Tibial nerve (tissue), 4 donors: ENCODE data around the gene TFAP2E. TPM values are rescaled to one million over a fixed set of nuclear protein-coding genes. Genes with fewer than 3 reads are reported as not detected.

Experiments used
- DNase-seq, 2 donors: peaks; one replicate each; pipeline ENCODE4 v3.0.0-alpha.2; 2019; ENCODE audit warnings: low spot score in 2 of 2
- H3K27ac ChIP-seq, 4 donors: fragments of 200-600 bp; sonication (generic) in 3 of 4; one replicate each; pipeline ENCODE4 v1.5.1; 2017 to 2019; ENCODE audit warnings: mild to moderate bottlenecking in 1 of 4
- H3K27me3 ChIP-seq, 2 donors: fragments of 200-600 bp; sonication (generic) in 1 of 2; one replicate each; pipeline versions ENCODE4 v1.5.1 to v1.6.0; 2017 to 2019
- H3K36me3 ChIP-seq, 3 donors: fragments of 200-600 bp; sonication (generic); one replicate each; pipeline ENCODE4 v1.5.1; 2018 to 2019
- H3K4me1 ChIP-seq, 4 donors: fragments of 200-600 bp; sonication (generic) in 3 of 4; one replicate each; pipeline ENCODE4 v1.5.1; 2017 to 2019
- H3K4me3 ChIP-seq, 4 donors: fragments of 200-600 bp; sonication (generic) in 3 of 4; one replicate each; pipeline ENCODE4 v1.5.1; 2017 to 2019; ENCODE audit warnings: mild to moderate bottlenecking in 1 of 4, moderate library complexity in 1 of 4
- H3K9me3 ChIP-seq, 4 donors: fragments of 200-600 bp; sonication (generic) in 3 of 4; one replicate each; pipeline ENCODE4 v1.5.1; 2017 to 2019
- CTCF ChIP-seq, 5 experiments: fragments of 200-600 bp in 3 of 5; fragments of 450-650 bp in 2 of 5; sonication (generic) in 3 of 5; IDR thresholded peaks; one replicate each; pipeline ENCODE4 v1.5.1; 2016 to 2019; ENCODE audit warnings: antibody characterized with exemption in 5 of 5, mild to moderate bottlenecking in 3 of 5, moderate library complexity in 2 of 5
- EP300 ChIP-seq, 2 donors: sonication (generic); formaldehyde crosslinking; IDR thresholded peaks; one replicate each; pipeline ENCODE4 v1.6.1; 2017; ENCODE audit warnings: antibody characterized with exemption in 2 of 2, mild to moderate bottlenecking in 1 of 2
- POLR2A ChIP-seq, 2 donors: fragments of 450-650 bp; IDR thresholded peaks; one replicate each; pipeline ENCODE4 v1.6.1; 2017; ENCODE audit warnings: antibody characterized with exemption in 2 of 2, mild to moderate bottlenecking in 2 of 2, moderate library complexity in 2 of 2
- WGBS, 2 donors: methylation state at CpG; one replicate each; pipeline ENCODE4 v1.1.5; 2018; 5-methylcytosine and 5-hydroxymethylcytosine counted together
- total RNA-seq, 4 donors: library from RNA; depleted of rRNA; stranded (reverse); fragments of >200 nt; gene quantifications; one replicate each; pipeline ENCODE4 v1.1.0, GENCODE V29; 2016

The TFAP2E gene
- total RNA-seq, 4 donors from 2014 or later, result 0.44 to 3.3 (median 1.2) TPM

GRCh38 chr1:35605071-35605866 lies 32.2 kb downstream of the TFAP2E start:
- Histone ChIP-seq H3K4me3 (no peak overlapping the region), H3K36me3 (peaks cover 0 to 97% (median 0%) of the 10 kb centered on the region in 3 donors), H3K9me3 (no peaks in the 10 kb centered on the region), H3K27ac (no peak overlapping the region), H3K4me1 (no peaks in the 10 kb centered on the region), H3K27me3 (no peaks in the 10 kb centered on the region)
- WGBS, 2 donors, result 49 to 60% methylated on average over 6 of the region's 6 CpGs
- no peak for DNase-seq
- TF ChIP-seq POLR2A (IDR thresholded peaks at IDR 0.05), result no peak
- no peak for TF ChIP-seq EP300 (IDR thresholded peaks at IDR 0.05)
- no peak for TF ChIP-seq CTCF (IDR thresholded peaks at IDR 0.05)

- Histone ChIP-seq H3K4me3 (no peak overlapping the region), H3K4me1 (no peaks in the 10 kb centered on the region), H3K9me3 (no peaks in the 10 kb centered on the region), H3K36me3 (peaks cover 0 to 97% (median 0%) of the 10 kb centered on the region in 3 donors), H3K27ac (no peak overlapping the region), H3K27me3 (no peaks in the 10 kb centered on the region)
- TF ChIP-seq EP300 (IDR thresholded peaks at IDR 0.05) (no peak), CTCF (IDR thresholded peaks at IDR 0.05) (no peak), POLR2A (IDR thresholded peaks at IDR 0.05) (no peak)
- WGBS, 2 donors, result 55 to 65% methylated on average over 4 of the region's 4 CpGs
- DNase-seq, result no peak
These were observed 32.7 kb downstream of the TFAP2E start for GRCh38 chr1:35605867-35606182.

- Histone ChIP-seq H3K4me1 (no peaks in the 10 kb centered on the region), H3K9me3 (no peaks in the 10 kb centered on the region), H3K27ac (no peak overlapping the region), H3K27me3 (no peaks in the 10 kb centered on the region), H3K4me3 (no peak overlapping the region), H3K36me3 (peaks cover 0 to 71% (median 0%) of the 10 kb centered on the region in 3 donors)
- no peak for TF ChIP-seq CTCF (IDR thresholded peaks at IDR 0.05)
- no peak for TF ChIP-seq EP300 (IDR thresholded peaks at IDR 0.05)
- TF ChIP-seq POLR2A (IDR thresholded peaks at IDR 0.05), result no peak
- WGBS, 2 donors, result 95% methylated on average over 7 of the region's 7 CpGs
- DNase-seq, result no peak
These were observed 38.5 kb downstream of the TFAP2E start for GRCh38 chr1:35611655-35612054.

- H3K27ac ChIP-seq, result no peak overlapping the region
- TF ChIP-seq CTCF (IDR thresholded peaks at IDR 0.05) (no peak), POLR2A (IDR thresholded peaks at IDR 0.05) (no peak), EP300 (IDR thresholded peaks at IDR 0.05) (no peak)
- no peak overlapping the region for H3K4me3 ChIP-seq
- DNase-seq, result no peak
- H3K36me3 ChIP-seq, result peaks cover 0 to 61% (median 0%) of the 10 kb centered on the region in 3 donors
- no peaks in the 10 kb centered on the region for H3K9me3 ChIP-seq
- H3K4me1 ChIP-seq, result no peaks in the 10 kb centered on the region
- 83 to 85% methylated on average over 8 of the region's 8 CpGs for WGBS, 2 donors
- no peaks in the 10 kb centered on the region for H3K27me3 ChIP-seq
These were observed 42.3 kb downstream of the TFAP2E start for GRCh38 chr1:35615440-35615839.

- no peak for DNase-seq
- no peaks in the 10 kb centered on the region for H3K27me3 ChIP-seq
- H3K36me3 ChIP-seq, result peaks cover 0 to 74% (median 0%) of the 10 kb centered on the region in 3 donors
- H3K27ac ChIP-seq, result no peak overlapping the region
- TF ChIP-seq CTCF (IDR thresholded peaks at IDR 0.05) (no peak), POLR2A (IDR thresholded peaks at IDR 0.05) (no peak), EP300 (IDR thresholded peaks at IDR 0.05) (no peak)
- no peaks in the 10 kb centered on the region for H3K9me3 ChIP-seq
- WGBS, 2 donors, result 72 to 77% methylated on average over 6 of the region's 6 CpGs
- no peak overlapping the region for H3K4me3 ChIP-seq
- H3K4me1 ChIP-seq, result no peaks in the 10 kb centered on the region
These were observed 46.4 kb downstream of the TFAP2E start for GRCh38 chr1:35619237-35620121.
